ENCODE data around the gene UQCRQ.

GRCh38 chr5:132820162-132820754, 46.2 kb upstream of the UQCRQ start:
- TF ChIP-seq, protein P1, sequence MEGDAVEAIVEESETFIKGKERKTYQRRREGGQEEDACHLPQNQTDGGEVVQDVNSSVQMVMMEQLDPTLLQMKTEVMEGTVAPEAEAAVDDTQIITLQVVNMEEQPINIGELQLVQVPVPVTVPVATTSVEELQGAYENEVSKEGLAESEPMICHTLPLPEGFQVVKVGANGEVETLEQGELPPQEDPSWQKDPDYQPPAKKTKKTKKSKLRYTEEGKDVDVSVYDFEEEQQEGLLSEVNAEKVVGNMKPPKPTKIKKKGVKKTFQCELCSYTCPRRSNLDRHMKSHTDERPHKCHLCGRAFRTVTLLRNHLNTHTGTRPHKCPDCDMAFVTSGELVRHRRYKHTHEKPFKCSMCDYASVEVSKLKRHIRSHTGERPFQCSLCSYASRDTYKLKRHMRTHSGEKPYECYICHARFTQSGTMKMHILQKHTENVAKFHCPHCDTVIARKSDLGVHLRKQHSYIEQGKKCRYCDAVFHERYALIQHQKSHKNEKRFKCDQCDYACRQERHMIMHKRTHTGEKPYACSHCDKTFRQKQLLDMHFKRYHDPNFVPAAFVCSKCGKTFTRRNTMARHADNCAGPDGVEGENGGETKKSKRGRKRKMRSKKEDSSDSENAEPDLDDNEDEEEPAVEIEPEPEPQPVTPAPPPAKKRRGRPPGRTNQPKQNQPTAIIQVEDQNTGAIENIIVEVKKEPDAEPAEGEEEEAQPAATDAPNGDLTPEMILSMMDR (IDR thresholded peaks at IDR 0.05) = peak; percentile 76 to 96 (median 94)
- no peak for TF ChIP-seq POLR2A (IDR thresholded peaks at IDR 0.05)

Measured in esophagus squamous epithelium (tissue), 4 donors.